Naive thymus-derived CD8-positive, alpha-beta T cell (primary cell): ENCODE data around the gene FDXR. TPM values are rescaled to one million over a fixed set of nuclear protein-coding genes. Genes with fewer than 3 reads are reported as not detected.
"Not testable (repeated sequence)": the region's sequence is repeated elsewhere in the genome, so short reads cannot be mapped to it uniquely, and the experiment has no call there.

Experiments used
- ATAC-seq, 2 donors: fragments of 150-1000 bp; cut with Tn5 transposase in 1 of 2; sonication (Bioruptor Pico), chemical (Tn5 transposase) in 1 of 2; 1 replicate in 1 of 2; 2 replicates in 1 of 2; pipeline ENCODE4 v1.10.0; 2021; ENCODE audit warnings: mild to moderate bottlenecking in 2 of 2, moderate library complexity in 2 of 2
- POLR2A ChIA-PET: fragments of 350-600 bp; sonication (Branson Sonifier 250); formaldehyde crosslinking; loops from one replicate; lab custom pipeline; 2021; ENCODE audit warnings: antibody characterized with exemption; lab: Charles Lee
- DNase-seq, 10 donors: peaks; one replicate each; pipeline versions ENCODE4 v3.0.0 to v3.0.0-alpha.2; 2020 to 2022
- H3K27ac Mint-ChIP-seq, 10 donors: one replicate each; pipeline ENCODE4 v1.8.0; 2020 to 2022; ENCODE audit warnings: mild to moderate bottlenecking in 10 of 10, mixed read lengths in 10 of 10, moderate library complexity in 4 of 10, inconsistent platforms in 1 of 10
- H3K27me3 Mint-ChIP-seq, 5 donors: one replicate each; pipeline ENCODE4 v1.8.0; 2021 to 2022; ENCODE audit warnings: mixed read lengths in 5 of 5
- H3K36me3 Mint-ChIP-seq, 3 donors: one replicate each; pipeline ENCODE4 v1.8.0; 2020 to 2022; ENCODE audit warnings: mixed read lengths in 3 of 3, mild to moderate bottlenecking in 2 of 3, inconsistent platforms in 1 of 3
- H3K4me1 Mint-ChIP-seq, 4 donors: one replicate each; pipeline ENCODE4 v1.8.0; 2021 to 2022; ENCODE audit warnings: mixed read lengths in 4 of 4
- H3K4me3 Mint-ChIP-seq, 10 donors: one replicate each; pipeline ENCODE4 v1.8.0; 2020 to 2022; ENCODE audit warnings: mild to moderate bottlenecking in 10 of 10, mixed read lengths in 10 of 10, moderate library complexity in 6 of 10, inconsistent platforms in 1 of 10
- H3K9me3 Mint-ChIP-seq, 9 donors: one replicate each; pipeline ENCODE4 v1.8.0; 2020 to 2022; ENCODE audit warnings: mixed read lengths in 9 of 9, mild to moderate bottlenecking in 3 of 9, inconsistent platforms in 1 of 9, moderate library complexity in 1 of 9
- polyA plus RNA-seq, 3 donors: library from polyadenylated mRNA; unstranded; fragments of 300-500 nt; fragmentation: Illumina TruSeq; gene quantifications; one replicate each; pipeline ENCODE4 v1.2.3, GENCODE V29; 2021
- total RNA-seq, 8 experiments: library from RNA in 2 of 8; stranded (reverse) in 2 of 8; gene quantifications; one replicate each; pipeline ENCODE4 v1.2.3 and lab custom pipeline; 2021 to 2026

Gene FDXR
- total and polyA plus RNA-seq, 5 experiments from 2014 or later = 3.9 to 12.7 (median 7.2) TPM

- Mint-ChIP-seq H3K9me3 (no peaks in the 10 kb centered on the region), H3K4me3 (no peak overlapping the region), H3K36me3 (no peaks in the 10 kb centered on the region), H3K27me3 (no peaks in the 10 kb centered on the region), H3K4me1 (peaks cover 15 to 25% (median 22%) of the 10 kb centered on the region in 4 donors), H3K27ac (no peak overlapping the region)
- DNase-seq = no peak
- POLR2A ChIA-PET = interaction anchor here (0.6 kb wide), 1 partner anchor 9 kb away, joined by 8 read pairs; no protein-coding TSS in a partner anchor
- ATAC-seq = no peak
These were observed 3.3 kb upstream of the FDXR start for GRCh38 chr17:74875977-74876593.

GRCh38 chr17:74875155-74875976, 2.6 kb upstream of the FDXR start:
- H3K9me3 Mint-ChIP-seq = no peaks in the 10 kb centered on the region
- H3K4me1 Mint-ChIP-seq = peaks cover 15 to 25% (median 23%) of the 10 kb centered on the region in 4 donors
- H3K4me3 Mint-ChIP-seq = peak overlapping the region in 3 of 10 donors; percentile 28 to 46 (median 37)
- H3K36me3 Mint-ChIP-seq = no peaks in the 10 kb centered on the region
- no peak for ATAC-seq
- H3K27ac Mint-ChIP-seq = peak overlapping the region in 3 of 10 donors; percentile 6 to 29 (median 11)
- no peaks in the 10 kb centered on the region for H3K27me3 Mint-ChIP-seq
- DNase-seq = no peak
- POLR2A ChIA-PET = interaction anchor here (0.6 kb wide), 1 partner anchor 8 kb away, joined by 8 read pairs; no protein-coding TSS in a partner anchor

GRCh38 chr17:74874615-74875037, 1.8 kb upstream of the FDXR start:
- POLR2A ChIA-PET = no interaction called here
- Mint-ChIP-seq H3K9me3 (no peaks in the 10 kb centered on the region), H3K4me3 (peak overlapping the region in 5 of 10 donors; percentile 4 to 87 (median 45)), H3K4me1 (peaks cover 15 to 25% (median 23%) of the 10 kb centered on the region in 4 donors), H3K27me3 (no peaks in the 10 kb centered on the region), H3K36me3 (no peaks in the 10 kb centered on the region), H3K27ac (peak overlapping the region in 2 of 10 donors; percentile 2 to 63)
- DNase-seq (no peak), ATAC-seq (no peak)

DNA sequence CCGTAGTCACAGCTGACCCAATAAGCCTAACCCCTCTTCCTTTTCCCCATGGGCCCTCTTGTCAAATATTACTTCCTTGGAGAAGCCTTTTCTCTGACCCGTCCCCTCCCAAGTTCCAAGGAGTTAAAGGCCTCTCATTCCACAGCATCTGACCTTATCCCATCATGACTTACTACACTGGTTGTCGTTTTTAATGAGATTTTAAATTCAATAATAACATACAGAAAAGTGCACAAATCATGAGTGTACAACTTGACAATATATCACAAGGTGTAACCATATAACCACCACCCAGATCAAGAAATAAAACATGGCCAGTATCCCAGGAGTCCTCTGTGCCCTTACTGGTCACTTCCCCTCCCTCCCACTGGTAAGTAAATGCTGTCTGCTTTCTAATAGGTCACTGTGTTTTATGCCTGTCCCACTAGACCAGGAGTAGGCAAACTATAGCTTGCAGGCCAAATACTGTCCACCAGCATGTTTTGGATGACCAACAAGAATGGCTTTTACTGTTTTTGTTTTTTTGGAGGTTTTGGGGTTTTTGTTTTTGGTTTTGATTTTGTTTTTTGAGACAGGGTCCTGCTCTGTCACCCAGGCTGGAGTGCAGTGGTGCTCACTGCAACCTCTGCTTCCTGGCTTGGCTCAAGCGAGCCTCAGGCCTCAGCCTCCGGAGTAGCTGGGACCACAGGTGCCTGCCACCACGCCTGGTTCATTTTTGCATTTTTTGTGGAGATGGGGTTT, 1.2 kb upstream of the FDXR start:
- H3K27me3 Mint-ChIP-seq = no peaks in the 10 kb centered on the region
- peaks cover 15 to 25% (median 23%) of the 10 kb centered on the region in 4 donors for H3K4me1 Mint-ChIP-seq
- peak overlapping the region; percentile 83 to 98 (median 94) for H3K4me3 Mint-ChIP-seq
- ATAC-seq (no peak), DNase-seq (no peak)
- POLR2A ChIA-PET = interaction anchor here (1.0 to 1.6 kb wide), 5 partner anchors 12 to 397 kb away, joined by 4 to 12 read pairs (median 9); partner anchors contain the start of genes MIF4GD, NAT9 and RAB37
- H3K27ac Mint-ChIP-seq = peak overlapping the region; percentile 92 to 99 (median 98)
- H3K9me3 Mint-ChIP-seq = no peaks in the 10 kb centered on the region
- H3K36me3 Mint-ChIP-seq = no peaks in the 10 kb centered on the region

DNA sequence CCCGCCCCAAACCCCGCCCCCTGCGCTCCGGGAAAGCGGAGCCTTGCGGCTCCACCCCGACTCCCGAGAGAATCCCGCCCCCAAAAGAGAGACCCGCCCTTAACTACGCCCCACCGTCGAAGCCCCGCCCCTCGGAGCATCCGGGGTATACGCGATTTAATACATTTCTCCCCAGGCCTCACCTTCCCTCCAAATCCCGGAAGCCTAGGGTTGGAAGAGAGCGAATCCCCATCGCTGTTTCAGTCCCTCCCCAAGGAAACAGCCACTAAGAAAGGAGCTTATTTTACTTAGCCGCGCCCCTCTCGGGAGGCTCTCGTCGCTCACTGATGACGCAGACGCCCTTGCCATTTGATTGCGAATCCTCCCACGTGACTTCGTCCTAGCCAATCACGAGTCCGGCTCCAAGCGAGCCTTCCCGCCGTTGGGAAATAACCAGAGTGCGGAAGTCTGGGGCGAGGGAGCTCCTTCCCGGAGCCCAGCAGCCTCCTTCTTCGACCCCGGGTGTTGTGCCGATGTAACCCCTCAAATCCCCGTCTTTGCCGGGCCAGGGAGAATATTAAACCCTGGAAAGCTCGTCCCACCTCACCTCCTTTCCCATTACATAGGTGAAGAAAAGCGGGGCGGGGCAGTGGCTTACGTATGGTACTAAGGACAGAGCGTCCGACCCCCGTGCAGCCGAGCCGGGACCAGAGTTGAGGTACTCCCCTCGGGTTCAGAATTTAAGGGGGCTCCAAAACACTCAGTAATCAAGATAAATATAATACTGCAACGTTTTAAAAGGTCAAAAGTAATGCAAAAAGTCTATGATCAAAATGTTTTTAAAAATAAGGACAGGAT, 461 bp upstream of the FDXR start:
- Mint-ChIP-seq H3K36me3 (peaks cover 0 to 4% (median 0%) of the 10 kb centered on the region in 3 donors), H3K9me3 (no peaks in the 10 kb centered on the region), H3K4me1 (peaks cover 16 to 25% (median 23%) of the 10 kb centered on the region in 4 donors), H3K27me3 (no peaks in the 10 kb centered on the region), H3K4me3 (peak overlapping the region; percentile 83 to 98 (median 94)), H3K27ac (peak overlapping the region; percentile 92 to 99 (median 98))
- DNase-seq = peak; percentile 97 to 100 (median 99)
- peak; percentile 95 to 96 for ATAC-seq
- POLR2A ChIA-PET = interaction anchor here (0.7 to 1.6 kb wide), 18 partner anchors 9 to 794 kb away, joined by 3 to 12 read pairs (median 5); partner anchors contain the start of genes GRB2, MIF4GD, NAT9 and NHERF1

- no peak for DNase-seq
- H3K4me3 Mint-ChIP-seq = peak overlapping the region; percentile 24 to 97 (median 78)
- peaks cover 0 to 4% (median 0%) of the 10 kb centered on the region in 3 donors for H3K36me3 Mint-ChIP-seq
- ATAC-seq = no peak
- peaks cover 16 to 25% (median 23%) of the 10 kb centered on the region in 4 donors for H3K4me1 Mint-ChIP-seq
- H3K27me3 Mint-ChIP-seq = no peaks in the 10 kb centered on the region
- H3K27ac Mint-ChIP-seq = peak overlapping the region in 3 of 10 donors; percentile 33 to 51 (median 39)
- H3K9me3 Mint-ChIP-seq = no peaks in the 10 kb centered on the region
- POLR2A ChIA-PET = no interaction called here
These were observed 1.3 kb downstream of the FDXR start for GRCh38 chr17:74871356-74872076.

DNA sequence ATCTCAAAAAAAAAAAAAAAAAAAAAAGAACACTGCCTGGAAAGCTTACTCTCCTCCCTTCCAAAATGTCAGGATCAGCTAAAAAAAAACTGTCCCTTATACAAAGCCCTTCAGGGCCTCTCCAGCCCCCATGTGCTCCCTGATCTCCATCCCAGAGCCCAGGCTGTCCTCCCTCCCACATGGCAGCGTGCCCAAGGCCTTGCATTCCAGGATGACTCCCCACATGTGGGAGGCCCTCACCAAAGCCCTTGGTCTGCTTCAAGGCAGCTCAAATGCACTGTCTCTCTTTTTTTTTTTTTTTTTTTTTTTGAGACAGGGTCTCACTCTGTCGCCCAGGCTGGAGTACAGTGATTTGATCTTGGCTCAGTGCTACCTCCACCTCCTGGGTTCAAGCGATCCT, 2.3 kb downstream of the FDXR start:
- ATAC-seq (no peak), DNase-seq (no peak)
- Mint-ChIP-seq H3K27ac (no peak overlapping the region), H3K4me1 (peaks cover 17 to 25% (median 23%) of the 10 kb centered on the region in 4 donors), H3K36me3 (peaks cover 0 to 4% (median 0%) of the 10 kb centered on the region in 3 donors), H3K4me3 (no peak overlapping the region), H3K27me3 (no peaks in the 10 kb centered on the region), H3K9me3 (no peaks in the 10 kb centered on the region)
- POLR2A ChIA-PET = no interaction called here

DNA sequence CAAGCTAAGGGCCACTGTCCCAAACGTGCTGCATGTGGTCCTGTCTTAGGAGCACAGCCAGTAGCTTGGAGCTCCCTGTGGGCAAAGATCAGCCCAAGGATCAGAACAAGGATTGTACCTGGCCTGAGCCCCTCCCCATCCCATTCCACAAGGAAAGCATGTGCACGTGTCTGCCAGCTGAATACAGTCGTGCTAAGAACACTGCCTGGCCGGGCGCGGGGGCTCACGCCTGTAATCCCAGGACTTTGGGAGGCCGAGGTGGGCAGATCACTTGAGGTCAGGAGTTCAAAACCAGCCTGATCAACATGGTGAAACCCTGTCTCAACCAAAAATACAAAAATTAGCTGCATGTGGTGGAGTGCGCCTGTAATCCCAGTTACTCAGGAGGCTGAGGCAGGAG, 2.8 kb downstream of the FDXR start:
- DNase-seq, H3K27ac Mint-ChIP-seq, POLR2A ChIA-PET, H3K27me3 Mint-ChIP-seq, H3K4me3 Mint-ChIP-seq, H3K36me3 Mint-ChIP-seq, ATAC-seq, H3K9me3 Mint-ChIP-seq: not testable (repeated sequence)
- peaks cover 20 to 27% (median 25%) of the 10 kb centered on the region in 4 donors for H3K4me1 Mint-ChIP-seq

GRCh38 chr17:74868908-74869255, 3.9 kb downstream of the FDXR start:
- no peak for ATAC-seq
- POLR2A ChIA-PET = no interaction called here
- H3K27me3 Mint-ChIP-seq = peaks cover 0 to 3% (median 0%) of the 10 kb centered on the region in 5 donors
- peak overlapping the region in 1 of 10 donors; percentile 30 for H3K27ac Mint-ChIP-seq
- H3K36me3 Mint-ChIP-seq = peaks cover 0 to 4% (median 0%) of the 10 kb centered on the region in 3 donors
- no peak overlapping the region for H3K4me3 Mint-ChIP-seq
- DNase-seq = no peak
- H3K9me3 Mint-ChIP-seq = no peaks in the 10 kb centered on the region
- peaks cover 23 to 30% (median 27%) of the 10 kb centered on the region in 4 donors for H3K4me1 Mint-ChIP-seq

DNA sequence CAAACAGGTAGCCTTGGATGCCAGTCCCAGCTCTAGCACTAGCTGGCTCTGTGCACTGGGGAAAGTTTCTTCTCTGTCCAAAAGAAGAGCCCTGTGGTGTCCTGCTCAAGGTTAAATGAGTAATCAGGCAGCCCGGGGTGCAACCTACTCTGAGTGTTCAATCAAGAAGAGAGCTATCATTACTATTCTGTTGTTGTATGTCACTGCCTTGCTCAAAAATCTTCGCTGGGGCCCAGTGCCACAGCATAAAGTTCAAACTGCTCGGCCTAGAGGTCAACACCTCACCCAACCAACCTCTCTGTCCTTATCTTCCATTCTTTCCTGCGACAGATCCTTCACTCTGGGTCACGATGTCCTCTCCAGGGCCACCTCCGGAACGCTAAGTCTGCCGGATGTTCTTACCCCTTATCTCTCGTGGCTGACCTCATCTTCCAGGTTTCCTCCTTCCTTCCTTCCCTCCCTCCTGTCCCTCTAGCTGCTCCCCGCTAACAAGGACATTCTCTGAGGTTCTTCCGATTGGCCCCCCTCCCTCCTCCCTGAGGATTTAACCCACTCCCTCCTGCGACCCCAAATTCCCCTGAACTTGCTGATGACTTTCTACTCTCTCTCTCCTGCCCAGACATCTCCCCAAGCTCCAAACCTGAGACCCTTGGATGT, 4.4 kb downstream of the FDXR start:
- H3K27me3 Mint-ChIP-seq = peaks cover 0 to 3% (median 0%) of the 10 kb centered on the region in 5 donors
- peak overlapping the region in 2 of 10 donors; percentile 30 to 46 for H3K27ac Mint-ChIP-seq
- H3K4me3 Mint-ChIP-seq = no peak overlapping the region
- ATAC-seq = no peak
- peaks cover 21 to 26% (median 23%) of the 10 kb centered on the region in 4 donors for H3K4me1 Mint-ChIP-seq
- peaks cover 0 to 4% (median 0%) of the 10 kb centered on the region in 3 donors for H3K36me3 Mint-ChIP-seq
- no peak for DNase-seq
- POLR2A ChIA-PET = interaction anchor here (1.1 kb wide), 1 partner anchor 118 kb away, joined by 3 read pairs; no protein-coding TSS in a partner anchor
- H3K9me3 Mint-ChIP-seq = no peaks in the 10 kb centered on the region
